PC-9 (cell line): ENCODE data around the gene GALNT2.

Experiments
- EZH2 ChIP-seq: fragments of 200-600 bp; sonication (generic); IDR thresholded peaks from 2 replicates; pipeline ENCODE4 v1.8.0; 2017; ENCODE audit warnings: antibody characterized with exemption, low read depth
- TF ChIP-seq, protein P1 (sequence below): fragments of 200-600 bp; sonication (generic); conservative IDR thresholded peaks from 2 replicates; pipeline ENCODE4 v1.6.1; 2017; ENCODE audit warnings: mixed run types, antibody characterized with exemption, mild to moderate bottlenecking, moderate library complexity

DNA sequence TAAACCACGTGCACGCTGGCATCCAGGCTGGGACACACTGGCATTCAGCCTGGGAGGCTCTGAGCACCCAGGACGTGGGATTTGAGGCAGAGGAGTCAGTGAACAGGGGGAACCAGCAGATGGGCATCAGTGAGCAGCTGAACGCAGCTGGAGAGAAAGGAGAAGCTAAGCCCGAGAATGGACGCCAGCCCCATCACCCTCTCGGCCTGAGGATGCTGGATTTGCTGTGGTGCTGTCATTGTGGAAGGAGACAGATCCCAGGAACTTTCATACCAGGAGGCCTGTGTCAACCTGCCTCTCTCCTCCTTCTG, 226.3 kb downstream of the GALNT2 start:
- TF ChIP-seq, protein P1, sequence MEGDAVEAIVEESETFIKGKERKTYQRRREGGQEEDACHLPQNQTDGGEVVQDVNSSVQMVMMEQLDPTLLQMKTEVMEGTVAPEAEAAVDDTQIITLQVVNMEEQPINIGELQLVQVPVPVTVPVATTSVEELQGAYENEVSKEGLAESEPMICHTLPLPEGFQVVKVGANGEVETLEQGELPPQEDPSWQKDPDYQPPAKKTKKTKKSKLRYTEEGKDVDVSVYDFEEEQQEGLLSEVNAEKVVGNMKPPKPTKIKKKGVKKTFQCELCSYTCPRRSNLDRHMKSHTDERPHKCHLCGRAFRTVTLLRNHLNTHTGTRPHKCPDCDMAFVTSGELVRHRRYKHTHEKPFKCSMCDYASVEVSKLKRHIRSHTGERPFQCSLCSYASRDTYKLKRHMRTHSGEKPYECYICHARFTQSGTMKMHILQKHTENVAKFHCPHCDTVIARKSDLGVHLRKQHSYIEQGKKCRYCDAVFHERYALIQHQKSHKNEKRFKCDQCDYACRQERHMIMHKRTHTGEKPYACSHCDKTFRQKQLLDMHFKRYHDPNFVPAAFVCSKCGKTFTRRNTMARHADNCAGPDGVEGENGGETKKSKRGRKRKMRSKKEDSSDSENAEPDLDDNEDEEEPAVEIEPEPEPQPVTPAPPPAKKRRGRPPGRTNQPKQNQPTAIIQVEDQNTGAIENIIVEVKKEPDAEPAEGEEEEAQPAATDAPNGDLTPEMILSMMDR: no peak
- TF ChIP-seq EZH2: no peak
